CD4-positive, alpha-beta T cell (primary cell): ENCODE data around the gene ATP4A. TPM values are rescaled to one million over a fixed set of nuclear protein-coding genes. Genes with fewer than 3 reads are reported as not detected.
"Not testable (repeated sequence)": the region's sequence is repeated elsewhere in the genome, so short reads cannot be mapped to it uniquely, and the experiment has no call there.

Experiments used
- ATAC-seq: fragments of 200-7000 bp; cut with Tn5 transposase; one replicate; pipeline ENCODE4 v1.10.0; 2022; ENCODE audit warnings: mild to moderate bottlenecking; ENCODE audit not compliant: poor library complexity
- CTCF ChIA-PET: fragments of 350-600 bp; sonication (Branson Sonifier 250); formaldehyde crosslinking; loops from one replicate; lab custom pipeline; 2021; ENCODE audit warnings: antibody characterized with exemption, inconsistent platforms; lab: Charles Lee
- POLR2A ChIA-PET: fragments of 350-600 bp; sonication (Branson Sonifier 250); formaldehyde crosslinking; loops from one replicate; lab custom pipeline; 2021; ENCODE audit warnings: antibody characterized with exemption, inconsistent platforms; lab: Charles Lee
- DNase-seq, 14 experiments: peaks; one replicate each; pipeline ENCODE4 v3.0.0-alpha.2; 2013 to 2020; ENCODE audit warnings: mixed read lengths in 2 of 14
- H3K27ac ChIP-seq, 2 donors: one replicate each; pipeline versions ENCODE4 v1.5.1 to v1.7.0; 2013; ENCODE audit warnings: low read length in 2 of 2, low read depth in 1 of 2, mild to moderate bottlenecking in 1 of 2
- H3K27me3 ChIP-seq, 2 experiments: 1 replicate in 1 of 2; 2 replicates in 1 of 2; pipeline versions ENCODE4 v1.6.1 to v1.7.0; 2013; ENCODE audit warnings: low read length in 2 of 2, control low read depth in 1 of 2, mild to moderate bottlenecking in 1 of 2, moderate library complexity in 1 of 2; ENCODE audit not compliant: insufficient read depth in 2 of 2, control insufficient read depth in 1 of 2
- H3K36me3 ChIP-seq: one replicate; pipeline ENCODE4 v1.6.1; 2013; ENCODE audit warnings: low read length, control low read depth; ENCODE audit not compliant: insufficient read depth
- H3K4me1 ChIP-seq: one replicate; pipeline ENCODE4 v1.6.1; 2013; ENCODE audit warnings: low read length, control low read depth; ENCODE audit not compliant: insufficient read depth
- H3K4me3 ChIP-seq: one replicate; pipeline ENCODE4 v1.5.1; 2013; ENCODE audit warnings: mild to moderate bottlenecking, low read length, moderate library complexity
- H3K9me3 ChIP-seq, 2 experiments: 1 replicate in 1 of 2; 2 replicates in 1 of 2; pipeline versions ENCODE4 v1.6.1 to v1.7.0; 2013; ENCODE audit warnings: low read length in 2 of 2, mild to moderate bottlenecking in 2 of 2, control low read depth in 1 of 2, moderate library complexity in 1 of 2; ENCODE audit not compliant: control insufficient read depth in 1 of 2, insufficient read depth in 1 of 2
- H3K27ac Mint-ChIP-seq: one replicate; pipeline ENCODE4 v1.8.0; 2020; ENCODE audit warnings: mixed read lengths
- H3K27me3 Mint-ChIP-seq: one replicate; pipeline ENCODE4 v1.8.0; 2021; ENCODE audit warnings: mixed read lengths
- H3K36me3 Mint-ChIP-seq: one replicate; pipeline ENCODE4 v1.8.0; 2021; ENCODE audit warnings: low read depth, mixed read lengths
- H3K4me1 Mint-ChIP-seq: one replicate; pipeline ENCODE4 v1.8.0; 2021; ENCODE audit warnings: low read depth, mixed read lengths
- H3K4me3 Mint-ChIP-seq: one replicate; pipeline ENCODE4 v1.8.0; 2020; ENCODE audit warnings: mild to moderate bottlenecking, mixed read lengths
- H3K9me3 Mint-ChIP-seq: one replicate; pipeline ENCODE4 v1.8.0; 2020; ENCODE audit warnings: mixed read lengths
- CTCF ChIP-seq: fragments of 200-600 bp; IDR thresholded peaks from one replicate; pipeline ENCODE4 v1.8.0; 2022; ENCODE audit warnings: antibody characterized with exemption, mild to moderate bottlenecking
- intact Hi-C, 2 experiments: fragments of 100-400 bp; cut with DNase I in 1 of 2; cut with micrococcal nuclease in 1 of 2; formaldehyde crosslinking; loops; one replicate each; pipeline versions ENCODE4 v1.15.1 to v1.9.0; 2023 to 2025; cut with DNase I, micrococcal nuclease
- total RNA-seq, 174 experiments: library from RNA in 2 of 174; stranded (reverse) in 2 of 174; gene quantifications; one replicate each; pipeline ENCODE4 v1.2.3 and lab custom pipeline; 2021 to 2026

The ATP4A gene
- total RNA-seq, 2 experiments from 2014 or later: not detected

- Histone ChIP-seq H3K4me3 (peak overlapping the region; percentile 0), H3K27me3 (no peaks in the 10 kb centered on the region), H3K27ac (peak overlapping the region; percentile 36 to 69), H3K4me1 (peaks cover 38% of the 10 kb centered on the region), H3K9me3 (peaks cover 0 to 4% of the 10 kb centered on the region in 2 experiments), H3K36me3 (peaks cover under 1% of the 10 kb centered on the region)
- DNase-seq (peak in 10 of 14 experiments; percentile 7 to 81 (median 32)), ATAC-seq (peak; percentile 43)
- ChIA-PET POLR2A (interaction anchor here (1.0 kb wide), 1 partner anchor 52 kb away, joined by 3 read pairs; no protein-coding TSS in a partner anchor), CTCF (interaction anchor here (1.2 kb wide), 1 partner anchor 35 kb away, joined by 3 read pairs; no protein-coding TSS in a partner anchor)
- Mint-ChIP-seq H3K27ac (peak overlapping the region; percentile 81), H3K9me3 (peaks cover 3% of the 10 kb centered on the region), H3K4me3 (peak overlapping the region; percentile 70), H3K4me1 (peaks cover 36% of the 10 kb centered on the region), H3K36me3 (peaks cover 5% of the 10 kb centered on the region), H3K27me3 (no peaks in the 10 kb centered on the region)
- intact Hi-C loops: no loop called here
- no peak for TF ChIP-seq CTCF
Measured at GRCh38 chr19:35609851-35610353, 46.4 kb upstream of the ATP4A start.

- peaks cover 0 to 4% of the 10 kb centered on the region in 2 experiments for H3K9me3 ChIP-seq
Measured at GRCh38 chr19:35608251-35608650, 44.8 kb upstream of the ATP4A start.

GRCh38 chr19:35607661-35608060 is 44.2 kb upstream of the ATP4A start:
- ChIA-PET POLR2A (interaction anchor here (1.1 kb wide), 1 partner anchor 41 kb away, joined by 3 read pairs; the partner anchor contains the start of gene COX6B1), CTCF (no interaction called here)
- H3K36me3 ChIP-seq: no peaks in the 10 kb centered on the region
- ATAC-seq: no peak
- no peak overlapping the region for H3K27ac ChIP-seq
- Mint-ChIP-seq H3K36me3 (peaks cover 4% of the 10 kb centered on the region), H3K27ac (no peak overlapping the region), H3K27me3 (no peaks in the 10 kb centered on the region), H3K9me3 (peaks cover 3% of the 10 kb centered on the region), H3K4me3 (no peak overlapping the region), H3K4me1 (peaks cover 34% of the 10 kb centered on the region)
- peaks cover 31% of the 10 kb centered on the region for H3K4me1 ChIP-seq
- intact Hi-C loops: no loop called here
- no peak overlapping the region for H3K4me3 ChIP-seq
- H3K27me3 ChIP-seq: no peaks in the 10 kb centered on the region
- peaks cover 0 to 4% of the 10 kb centered on the region in 2 experiments for H3K9me3 ChIP-seq
- no peak for TF ChIP-seq CTCF
- DNase-seq: no peak

More at GRCh38 chr19:35608251-35608650, 44.8 kb upstream of the ATP4A start:
- Histone ChIP-seq H3K4me1 (peaks cover 37% of the 10 kb centered on the region), H3K36me3 (no peaks in the 10 kb centered on the region), H3K27me3 (no peaks in the 10 kb centered on the region), H3K4me3 (no peak overlapping the region), H3K27ac (no peak overlapping the region)
- ChIA-PET POLR2A (interaction anchor here (1.1 kb wide), 1 partner anchor 40 kb away, joined by 3 read pairs; the partner anchor contains the start of gene COX6B1), CTCF (no interaction called here)
- peak overlapping the region; percentile 25 for H3K4me3 Mint-ChIP-seq
- peaks cover 36% of the 10 kb centered on the region for H3K4me1 Mint-ChIP-seq
- peak in 2 of 14 experiments; percentile 23 to 27 for DNase-seq
- no peaks in the 10 kb centered on the region for H3K27me3 Mint-ChIP-seq
- peaks cover 5% of the 10 kb centered on the region for H3K36me3 Mint-ChIP-seq
- H3K9me3 Mint-ChIP-seq: peaks cover 3% of the 10 kb centered on the region
- H3K27ac Mint-ChIP-seq: peak overlapping the region; percentile 44
- no peak for ATAC-seq
- intact Hi-C loops: no loop called here
- TF ChIP-seq CTCF: no peak

GRCh38 chr19:35607170-35607569 is 43.7 kb upstream of the ATP4A start:
- H3K36me3 ChIP-seq, H3K4me3 Mint-ChIP-seq, H3K4me3 ChIP-seq, H3K9me3 Mint-ChIP-seq, H3K36me3 Mint-ChIP-seq, H3K27ac ChIP-seq, POLR2A ChIA-PET, H3K27me3 ChIP-seq, intact Hi-C loops, H3K27ac Mint-ChIP-seq, H3K9me3 ChIP-seq, ATAC-seq, H3K27me3 Mint-ChIP-seq, DNase-seq, CTCF ChIA-PET: not testable (repeated sequence)
- peaks cover 29% of the 10 kb centered on the region for H3K4me1 Mint-ChIP-seq
- H3K4me1 ChIP-seq: peaks cover 27% of the 10 kb centered on the region

GRCh38 chr19:35604436-35604835 is 41.0 kb upstream of the ATP4A start:
- POLR2A ChIA-PET, ATAC-seq, H3K9me3 ChIP-seq, H3K4me3 Mint-ChIP-seq, CTCF ChIA-PET, H3K4me1 ChIP-seq, DNase-seq, H3K27me3 Mint-ChIP-seq, H3K4me3 ChIP-seq, H3K36me3 ChIP-seq, H3K27ac Mint-ChIP-seq, H3K27me3 ChIP-seq, H3K9me3 Mint-ChIP-seq, intact Hi-C loops, H3K4me1 Mint-ChIP-seq, H3K36me3 Mint-ChIP-seq, H3K27ac ChIP-seq: not testable (repeated sequence)
